GM12864 (cell line): ENCODE data around the gene ZFAND3.

Experiments used
- DNase-seq: peaks from one replicate; pipeline ENCODE4 v3.0.0-alpha.2; 2011; ENCODE audit warnings: low read depth
- H3K4me3 ChIP-seq: 2 replicates; pipeline ENCODE4 v1.5.1; 2011; ENCODE audit warnings: mild to moderate bottlenecking, low read depth, low read length, control low read depth
- TF ChIP-seq, protein P1 (sequence below): IDR thresholded peaks from 2 replicates; pipeline ENCODE4 v1.5.1; 2011; ENCODE audit warnings: low read depth, mild to moderate bottlenecking, moderate library complexity, low read length, control low read depth, inconsistent platforms; ENCODE audit errors: missing control alignments

Gene ZFAND3

DNA sequence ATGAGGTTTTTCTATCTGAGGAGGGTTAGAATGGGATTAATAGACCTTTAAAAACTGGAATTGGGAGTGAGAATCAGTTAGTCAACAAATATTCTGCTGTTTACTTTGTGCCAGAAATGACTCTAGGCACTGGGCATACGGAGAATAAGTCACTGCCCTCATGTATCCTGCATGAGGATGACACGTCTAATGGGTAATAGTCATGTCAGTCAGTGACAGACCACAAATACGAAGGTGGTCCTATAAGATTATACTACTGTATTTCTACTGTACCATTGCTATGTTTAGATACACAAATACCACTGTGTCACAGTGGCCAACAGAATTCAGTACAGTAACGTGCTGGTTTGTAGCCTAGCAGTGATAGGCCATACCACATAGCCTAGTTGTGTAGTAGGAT, 30.7 kb downstream of the ZFAND3 start:
- no peak for DNase-seq
- H3K4me3 ChIP-seq, result no peak overlapping the region
- TF ChIP-seq, protein P1, sequence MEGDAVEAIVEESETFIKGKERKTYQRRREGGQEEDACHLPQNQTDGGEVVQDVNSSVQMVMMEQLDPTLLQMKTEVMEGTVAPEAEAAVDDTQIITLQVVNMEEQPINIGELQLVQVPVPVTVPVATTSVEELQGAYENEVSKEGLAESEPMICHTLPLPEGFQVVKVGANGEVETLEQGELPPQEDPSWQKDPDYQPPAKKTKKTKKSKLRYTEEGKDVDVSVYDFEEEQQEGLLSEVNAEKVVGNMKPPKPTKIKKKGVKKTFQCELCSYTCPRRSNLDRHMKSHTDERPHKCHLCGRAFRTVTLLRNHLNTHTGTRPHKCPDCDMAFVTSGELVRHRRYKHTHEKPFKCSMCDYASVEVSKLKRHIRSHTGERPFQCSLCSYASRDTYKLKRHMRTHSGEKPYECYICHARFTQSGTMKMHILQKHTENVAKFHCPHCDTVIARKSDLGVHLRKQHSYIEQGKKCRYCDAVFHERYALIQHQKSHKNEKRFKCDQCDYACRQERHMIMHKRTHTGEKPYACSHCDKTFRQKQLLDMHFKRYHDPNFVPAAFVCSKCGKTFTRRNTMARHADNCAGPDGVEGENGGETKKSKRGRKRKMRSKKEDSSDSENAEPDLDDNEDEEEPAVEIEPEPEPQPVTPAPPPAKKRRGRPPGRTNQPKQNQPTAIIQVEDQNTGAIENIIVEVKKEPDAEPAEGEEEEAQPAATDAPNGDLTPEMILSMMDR, result no peak

DNA sequence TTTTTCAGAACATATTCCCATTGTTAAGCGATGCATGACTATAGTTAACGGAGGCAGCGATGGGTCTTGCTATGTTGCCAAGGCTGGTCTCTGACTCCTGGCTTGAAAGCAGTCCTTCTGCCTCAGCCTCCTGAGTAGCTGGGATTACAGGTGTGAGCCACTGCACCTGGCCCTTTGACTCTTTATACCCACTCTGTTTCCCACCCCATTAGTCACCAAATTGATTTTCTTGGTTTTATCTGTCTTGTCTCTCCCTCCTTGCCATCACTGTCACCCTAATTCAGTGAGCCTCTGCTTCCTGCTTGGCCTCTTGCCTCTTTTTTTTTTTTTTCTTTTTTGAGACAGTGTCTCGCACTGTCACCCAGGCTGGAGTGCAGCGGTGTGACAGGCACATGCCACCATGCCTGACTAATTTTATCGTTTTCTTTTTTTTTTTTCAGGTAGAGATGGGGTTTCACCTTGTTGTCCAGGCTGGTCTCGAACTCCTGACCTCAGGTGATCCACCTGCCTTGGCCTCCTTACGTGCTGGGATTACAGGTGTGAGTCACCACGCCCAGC, 31.3 kb downstream of the ZFAND3 start:
- no peak overlapping the region for H3K4me3 ChIP-seq
- DNase-seq, result no peak
- TF ChIP-seq, protein P1, result no peak

DNA sequence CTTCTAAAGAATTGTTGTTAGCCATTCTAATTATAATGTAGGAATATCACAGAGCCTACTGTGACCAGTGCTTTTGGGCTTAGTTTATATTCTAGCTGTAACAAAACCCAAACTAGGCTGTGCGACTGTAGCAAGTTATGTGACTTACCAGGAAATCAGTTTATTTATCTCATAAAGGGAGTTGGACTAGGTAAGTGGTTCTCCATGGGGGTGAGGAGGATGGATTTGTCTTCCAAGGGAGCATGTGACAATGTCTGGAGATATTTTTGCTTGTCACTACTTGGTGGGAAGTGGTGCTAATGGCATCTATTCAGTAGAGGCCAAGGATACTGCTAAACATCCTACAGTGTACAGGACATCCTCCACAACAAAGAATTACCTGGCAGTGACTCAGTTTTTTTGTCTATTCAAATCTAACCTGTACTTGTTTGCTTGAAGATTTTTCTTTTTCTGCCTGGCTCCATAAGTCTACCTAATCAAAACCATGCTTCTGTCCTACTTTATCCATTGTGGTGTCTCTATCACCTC, 32.5 kb downstream of the ZFAND3 start:
- no peak overlapping the region for H3K4me3 ChIP-seq
- TF ChIP-seq, protein P1, result no peak
- DNase-seq, result no peak

DNA sequence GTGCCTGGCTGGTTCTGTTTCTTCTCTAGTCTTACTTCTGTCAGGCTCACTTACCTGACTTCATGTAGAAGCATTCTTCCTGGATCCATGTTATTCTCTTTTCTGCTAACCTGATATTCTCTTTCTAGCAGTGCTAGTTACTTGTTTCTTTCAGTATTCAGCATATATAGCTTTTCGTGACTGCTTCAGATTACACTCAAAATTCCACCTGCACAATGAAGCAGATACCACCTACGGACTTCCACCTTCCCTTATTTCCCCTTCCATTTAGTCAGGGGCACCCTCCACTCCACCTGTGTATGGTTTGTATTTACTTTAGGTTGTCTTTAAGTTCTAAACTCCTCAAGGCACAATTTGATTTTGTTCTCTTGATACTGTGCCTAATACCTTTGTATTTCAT, 36.8 kb downstream of the ZFAND3 start:
- no peak overlapping the region for H3K4me3 ChIP-seq
- no peak for DNase-seq
- TF ChIP-seq, protein P1, result no peak

DNA sequence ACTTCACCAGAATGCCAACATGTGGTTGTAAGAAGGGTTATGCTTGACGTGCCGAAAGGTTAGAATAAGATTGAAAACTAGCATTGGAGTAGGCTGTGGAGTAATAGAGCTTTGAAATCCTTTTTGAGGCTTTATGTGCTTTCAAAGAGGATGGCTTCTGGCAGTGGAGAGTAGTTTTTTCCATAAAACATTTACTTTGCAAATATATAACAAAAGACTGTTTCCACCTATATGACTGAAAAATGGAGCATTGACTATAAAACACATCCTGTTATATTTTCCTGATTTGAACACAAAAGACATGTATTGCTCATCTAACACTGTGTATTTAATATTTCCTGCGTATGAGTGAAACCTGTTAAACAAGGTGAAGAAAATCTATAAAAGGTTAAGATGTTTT, 38.8 kb downstream of the ZFAND3 start:
- no peak for DNase-seq
- no peak overlapping the region for H3K4me3 ChIP-seq
- TF ChIP-seq, protein P1, result no peak

DNA sequence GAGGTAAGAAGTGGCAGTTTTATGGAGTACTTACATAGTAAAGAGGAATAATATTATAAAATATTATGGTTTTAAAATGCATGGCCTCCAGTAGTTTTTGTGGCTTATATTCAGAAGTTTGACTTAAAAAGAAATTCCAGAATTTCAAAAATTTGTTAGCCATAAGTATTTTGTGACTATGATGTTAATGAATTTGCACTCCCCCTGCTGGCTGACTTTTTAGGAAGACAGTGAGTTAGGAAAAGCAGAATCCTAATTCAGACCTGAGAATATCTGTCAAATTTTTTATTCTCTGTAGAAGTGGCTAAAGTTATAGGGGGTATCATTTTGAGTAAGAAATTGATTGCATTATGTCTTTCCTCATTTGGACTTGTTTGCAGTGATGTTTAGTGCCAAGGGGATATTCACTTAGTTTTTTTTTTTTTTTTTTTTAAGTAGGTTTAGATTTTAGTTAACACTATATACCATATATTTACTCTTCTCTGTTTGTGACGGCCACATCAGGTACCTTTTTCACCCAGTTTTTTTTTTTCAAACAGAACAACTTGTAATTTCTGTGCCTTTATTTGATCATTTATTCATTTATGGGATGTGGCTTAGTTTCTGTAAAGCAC, 40.8 kb downstream of the ZFAND3 start:
- H3K4me3 ChIP-seq, result no peak overlapping the region
- no peak for DNase-seq
- TF ChIP-seq, protein P1, result peak; percentile 38

DNA sequence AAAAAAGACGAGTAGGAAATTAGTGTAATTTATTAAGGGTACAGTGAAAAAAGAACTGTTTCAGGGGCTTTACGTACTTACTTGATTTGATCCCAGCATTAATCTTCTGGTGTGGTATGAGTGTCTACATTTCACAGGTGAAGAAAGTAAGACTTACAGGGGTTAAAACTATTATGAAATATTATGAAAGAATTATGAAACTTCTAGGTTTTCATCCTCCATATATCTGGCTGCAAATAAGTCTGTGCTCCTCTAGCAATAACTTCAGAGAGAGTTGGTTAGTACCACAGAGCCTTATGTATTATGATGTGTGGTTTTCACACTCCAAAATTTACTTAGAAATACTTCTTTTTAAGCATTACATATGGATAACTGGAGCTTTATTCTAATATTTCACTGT, 41.9 kb downstream of the ZFAND3 start:
- DNase-seq, result no peak
- TF ChIP-seq, protein P1, result no peak
- H3K4me3 ChIP-seq, result no peak overlapping the region
